Mesenchymal stem cell (in vitro differentiated cells and primary cell): Measurements from ENCODE around the gene CLN6.
A peak's percentile ranks its signal among the peaks of the same experiment; 100 is the strongest.

Experiments used
- DNase-seq: peaks from one replicate; pipeline ENCODE4 v3.0.0-alpha.2; 2013
- H2AFZ ChIP-seq: one replicate; pipeline ENCODE4 v1.6.1; 2013; ENCODE audit warnings: low read depth, mild to moderate bottlenecking, control low read depth, inconsistent platforms, low read length, moderate library complexity
- H2AK5ac ChIP-seq: 2 replicates; pipeline ENCODE4 v1.6.1; 2013; ENCODE audit warnings: low read length, moderate library complexity, mild to moderate bottlenecking, inconsistent platforms; ENCODE audit not compliant: severe bottlenecking
- H2BK120ac ChIP-seq: one replicate; pipeline ENCODE4 v1.6.1; 2013; ENCODE audit warnings: low read depth, mild to moderate bottlenecking, inconsistent platforms, low read length, moderate library complexity
- H2BK12ac ChIP-seq, 2 experiments: one replicate each; pipeline ENCODE4 v1.6.1; 2013; ENCODE audit warnings: inconsistent platforms in 2 of 2, low read length in 2 of 2, mild to moderate bottlenecking in 2 of 2, moderate library complexity in 2 of 2, control low read depth in 1 of 2
- H2BK15ac ChIP-seq: one replicate; pipeline ENCODE4 v1.6.1; 2013; ENCODE audit warnings: mild to moderate bottlenecking, low read depth, inconsistent platforms; ENCODE audit not compliant: poor library complexity, severe bottlenecking
- H2BK5ac ChIP-seq: 2 replicates; pipeline ENCODE4 v1.6.1; 2013; ENCODE audit warnings: low read depth, mild to moderate bottlenecking, low read length, control low read depth, inconsistent platforms; ENCODE audit not compliant: poor library complexity, severe bottlenecking
- H3K14ac ChIP-seq, 2 experiments: one replicate each; pipeline ENCODE4 v1.6.1; 2013; ENCODE audit warnings: inconsistent platforms in 2 of 2, low read length in 2 of 2, control low read depth in 1 of 2, mild to moderate bottlenecking in 1 of 2, moderate library complexity in 1 of 2
- H3K18ac ChIP-seq, 2 experiments: one replicate each; pipeline ENCODE4 v1.6.1; 2013; ENCODE audit warnings: inconsistent platforms in 2 of 2, low read length in 2 of 2, control low read depth in 1 of 2, low read depth in 1 of 2, mild to moderate bottlenecking in 1 of 2
- H3K23ac ChIP-seq, 2 experiments: one replicate each; pipeline ENCODE4 v1.6.1; 2013; ENCODE audit warnings: inconsistent platforms in 2 of 2, low read length in 2 of 2, mild to moderate bottlenecking in 2 of 2, moderate library complexity in 2 of 2, control low read depth in 1 of 2
- H3K27ac ChIP-seq: 2 replicates; pipeline ENCODE4 v1.5.1; 2013; ENCODE audit warnings: mild to moderate bottlenecking, moderate library complexity, low read length, control low read depth, inconsistent platforms; ENCODE audit not compliant: poor library complexity, severe bottlenecking
- H3K27me3 ChIP-seq, 2 experiments: 2 replicates each; pipeline versions ENCODE4 v1.6.1 to v1.7.0; 2013; ENCODE audit warnings: low read length in 2 of 2, mild to moderate bottlenecking in 2 of 2, moderate library complexity in 2 of 2, control low read depth in 1 of 2, inconsistent platforms in 1 of 2; ENCODE audit not compliant: control insufficient read depth in 1 of 2, insufficient read depth in 1 of 2
- H3K36me3 ChIP-seq, 2 experiments: 2 replicates each; pipeline versions ENCODE4 v1.6.1 to v1.7.0; 2013; ENCODE audit warnings: low read length in 2 of 2, control low read depth in 1 of 2, inconsistent platforms in 1 of 2, low read depth in 1 of 2, mild to moderate bottlenecking in 1 of 2; ENCODE audit not compliant: insufficient read depth in 2 of 2, control insufficient read depth in 1 of 2
- H3K4ac ChIP-seq, 2 experiments: one replicate each; pipeline ENCODE4 v1.6.1; 2013; ENCODE audit warnings: inconsistent platforms in 2 of 2, low read length in 2 of 2, mild to moderate bottlenecking in 2 of 2, moderate library complexity in 2 of 2, control low read depth in 1 of 2, low read depth in 1 of 2
- H3K4me1 ChIP-seq: 2 replicates; pipeline ENCODE4 v1.6.1; 2013; ENCODE audit warnings: low read depth, low read length, control low read depth; ENCODE audit not compliant: control insufficient read depth, insufficient read depth
- H3K4me2 ChIP-seq: 2 replicates; pipeline ENCODE4 v1.6.1; 2013; ENCODE audit warnings: low read length, mild to moderate bottlenecking, inconsistent platforms; ENCODE audit not compliant: poor library complexity, severe bottlenecking
- H3K4me3 ChIP-seq, 2 experiments: 2 replicates each; pipeline versions ENCODE4 v1.5.1 to v1.7.0; 2013; ENCODE audit warnings: low read length in 2 of 2, mild to moderate bottlenecking in 2 of 2, control low read depth in 1 of 2, low read depth in 1 of 2; ENCODE audit not compliant: insufficient read depth in 1 of 2
- H3K79me1 ChIP-seq: replicated peaks from 2 replicates; pipeline ENCODE4 v1.6.1; 2013; ENCODE audit warnings: mild to moderate bottlenecking, control low read depth, low read length, inconsistent platforms; ENCODE audit not compliant: poor library complexity, severe bottlenecking
- H3K9ac ChIP-seq: 2 replicates; pipeline ENCODE4 v1.7.0; 2013; ENCODE audit warnings: mild to moderate bottlenecking, low read length, moderate library complexity
- H3K9me3 ChIP-seq: 2 replicates; pipeline ENCODE4 v1.7.0; 2013; ENCODE audit warnings: mild to moderate bottlenecking, low read length; ENCODE audit not compliant: control insufficient read depth
- H4K8ac ChIP-seq: one replicate; pipeline ENCODE4 v1.6.1; 2013; ENCODE audit warnings: inconsistent platforms, mild to moderate bottlenecking, low read length, moderate library complexity
- H4K91ac ChIP-seq: one replicate; pipeline ENCODE4 v1.6.1; 2013; ENCODE audit warnings: mild to moderate bottlenecking, low read length, inconsistent platforms
- WGBS: methylation state at CpG from one replicate; pipeline ENCODE4 v1.1.7; 2013; ENCODE audit warnings: mixed read lengths; 5-methylcytosine and 5-hydroxymethylcytosine counted together

CLN6 gene

DNA sequence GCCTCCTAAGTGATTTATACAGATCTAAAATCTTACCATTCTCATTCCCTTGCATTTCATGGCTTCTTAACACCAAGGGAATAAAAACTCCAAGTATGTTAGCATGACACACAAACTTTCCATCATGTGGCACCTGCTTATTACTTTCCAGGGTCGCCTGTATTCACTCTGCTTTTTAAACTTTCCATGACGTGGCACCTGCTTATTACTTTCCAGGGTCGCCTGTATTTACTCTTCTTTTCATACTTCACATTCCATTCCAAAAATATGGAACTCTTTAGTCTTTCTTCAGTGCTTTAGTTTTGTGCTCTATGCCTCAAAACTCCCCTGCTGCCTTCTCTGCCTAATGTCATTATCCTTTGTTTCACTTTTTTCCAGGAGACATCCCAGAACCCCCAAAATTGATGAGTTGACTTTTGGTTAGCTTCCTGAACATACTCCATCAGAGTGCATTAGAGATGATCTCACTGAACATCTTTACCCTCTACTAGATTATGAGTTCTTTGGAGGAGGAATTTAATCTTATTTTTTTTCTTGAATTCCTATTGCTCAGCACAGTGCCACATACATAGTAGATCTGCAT lies 71.4 kb downstream of the CLN6 start:
- peak; percentile 10 for DNase-seq
- no peaks in the 10 kb centered on the region for H3K4me1 ChIP-seq
- H2BK5ac ChIP-seq, result no peak overlapping the region
- H3K4me3 ChIP-seq, result no peak overlapping the region
- no peak overlapping the region for H2BK120ac ChIP-seq
- H4K8ac ChIP-seq, result no peak overlapping the region
- no peak overlapping the region for H3K4me2 ChIP-seq
- H2BK12ac ChIP-seq, result no peak overlapping the region
- no peak overlapping the region for H3K4ac ChIP-seq
- H2BK15ac ChIP-seq, result no peak overlapping the region
- no peaks in the 10 kb centered on the region for H3K9me3 ChIP-seq
- no peak overlapping the region for H3K27ac ChIP-seq
- H3K23ac ChIP-seq, result no peak overlapping the region
- no peak overlapping the region for H3K9ac ChIP-seq
- no peak overlapping the region for H2AK5ac ChIP-seq
- no peak overlapping the region for H3K18ac ChIP-seq
- peaks cover 25% of the 10 kb centered on the region for H3K79me1 ChIP-seq
- peaks cover 10 to 74% of the 10 kb centered on the region in 2 experiments for H3K36me3 ChIP-seq
- no peak overlapping the region for H2AFZ ChIP-seq
- H4K91ac ChIP-seq, result no peak overlapping the region
- H3K27me3 ChIP-seq, result no peaks in the 10 kb centered on the region
- 66% methylated on average over 3 of the region's 3 CpGs for WGBS
- no peak overlapping the region for H3K14ac ChIP-seq

DNA sequence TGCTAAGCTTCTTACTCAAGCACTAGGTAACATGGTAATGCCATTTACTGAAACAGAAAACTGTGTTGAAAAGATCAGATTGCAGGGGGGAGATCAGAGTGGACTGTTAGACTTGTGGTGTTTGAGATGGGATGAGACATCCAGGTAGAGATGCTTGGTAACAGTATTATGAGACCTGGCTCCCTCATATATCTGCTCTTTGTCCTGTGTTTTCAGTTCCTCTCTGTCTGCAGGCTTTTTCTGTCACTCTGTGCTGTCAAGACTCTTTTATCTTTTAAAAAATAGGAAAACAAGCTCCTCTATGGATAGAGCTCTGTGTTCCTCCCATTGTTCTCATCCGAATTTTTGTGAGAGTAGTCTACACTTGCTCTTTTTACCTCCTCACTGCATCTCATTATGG lies 72.5 kb downstream of the CLN6 start:
- Histone ChIP-seq H3K4me3 (no peak overlapping the region), H3K23ac (no peak overlapping the region), H3K4me2 (no peak overlapping the region), H3K14ac (no peak overlapping the region), H4K91ac (no peak overlapping the region), H3K27me3 (no peaks in the 10 kb centered on the region), H2BK5ac (no peak overlapping the region), H4K8ac (no peak overlapping the region), H3K4ac (no peak overlapping the region), H3K9me3 (no peaks in the 10 kb centered on the region), H2AK5ac (no peak overlapping the region), H3K27ac (no peak overlapping the region), H2BK120ac (no peak overlapping the region), H3K79me1 (peaks cover 20% of the 10 kb centered on the region), H3K18ac (no peak overlapping the region), H2BK15ac (no peak overlapping the region), H2BK12ac (no peak overlapping the region), H3K9ac (no peak overlapping the region), H2AFZ (no peak overlapping the region), H3K36me3 (peaks cover 6 to 73% of the 10 kb centered on the region in 2 experiments), H3K4me1 (no peaks in the 10 kb centered on the region)
- no CpG with 5 or more reads among the region's 1 CpG for WGBS
- DNase-seq, result no peak
